Motor neuron (in vitro differentiated cells): Measurements from ENCODE around the gene HDAC9. TPM values are rescaled to one million over a fixed set of nuclear protein-coding genes. Genes with fewer than 3 reads are reported as not detected.

Experiments used
- ATAC-seq, 8 experiments: fragments of 200-7000 bp; cut with Tn5 transposase; replicated peaks in 6 of 8; 2 replicates each; pipeline ENCODE4 v1.8.0; 2021; ENCODE audit warnings: mild to moderate bottlenecking in 8 of 8, moderate library complexity in 8 of 8
- H3K27ac ChIP-seq, 2 donors: fragments of 250-450 bp; sonication (Bioruptor Pico); 2 replicates each; pipeline ENCODE4 v1.9.0; 2021; ENCODE audit warnings: antibody characterized with exemption in 2 of 2, mild to moderate bottlenecking in 2 of 2, moderate library complexity in 1 of 2
- H3K4me1 ChIP-seq, 2 donors: fragments of 250-450 bp; sonication (Bioruptor Pico); replicated peaks in 1 of 2; 2 replicates each; pipeline ENCODE4 v1.6.1; 2021; ENCODE audit warnings: antibody characterized with exemption in 2 of 2, mild to moderate bottlenecking in 2 of 2, moderate library complexity in 1 of 2
- H3K4me3 ChIP-seq, 5 donors: fragments of 250-450 bp; sonication (Bioruptor Pico); 2 replicates each; pipeline ENCODE4 v1.9.0; 2021; ENCODE audit warnings: antibody characterized with exemption in 5 of 5, mild to moderate bottlenecking in 5 of 5, moderate library complexity in 4 of 5
- WGBS, 10 experiments: fragments of 450-650 bp; shearing (Covaris generic); methylation state at CpG; one replicate each; pipeline ENCODE4 v1.0.0; 2022; 5-methylcytosine and 5-hydroxymethylcytosine counted together
- in situ Hi-C, 9 experiments: fragments of 400-800 bp; cut with MboI; loops; one replicate each; pipeline ENCODE4 v1.15.0; 2021; ENCODE audit warnings: low sequenced_read_pairs in 9 of 9, low pct_unique_long_range_greater_than_20kb in 2 of 9; ENCODE audit not compliant: unreplicated experiment in 9 of 9
- total RNA-seq, 8 experiments: library from RNA; unstranded; fragments of 300-600 nt; gene quantifications; 2 replicates each; pipeline versions ENCODE4 v1.2.3 to v1.2.4, GENCODE V29; 2022

Gene HDAC9
- total RNA-seq, 8 experiments from 2014 or later = 5.8 to 44.2 (median 22.7) TPM

DNA sequence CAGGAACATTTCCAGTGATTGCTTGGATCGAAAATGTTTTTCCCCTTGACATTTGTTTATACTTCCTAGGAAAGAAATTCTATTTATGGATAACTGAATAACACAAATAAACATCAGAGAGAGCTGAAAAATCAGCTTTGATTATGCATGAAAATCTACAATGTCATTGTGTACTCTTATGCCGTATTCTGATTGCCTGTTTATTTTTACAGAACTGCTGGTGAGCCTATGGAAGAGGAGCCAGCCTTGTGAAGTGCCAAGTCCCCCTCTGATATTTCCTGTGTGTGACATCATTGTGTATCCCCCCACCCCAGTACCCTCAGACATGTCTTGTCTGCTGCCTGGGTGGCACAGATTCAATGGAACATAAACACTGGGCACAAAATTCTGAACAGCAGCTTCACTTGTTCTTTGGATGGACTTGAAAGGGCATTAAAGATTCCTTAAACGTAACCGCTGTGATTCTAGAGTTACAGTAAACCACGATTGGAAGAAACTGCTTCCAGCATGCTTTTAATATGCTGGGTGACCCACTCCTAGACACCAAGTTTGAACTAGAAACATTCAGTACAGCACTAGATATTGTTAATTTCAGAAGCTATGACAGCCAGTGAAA lies 500.4 kb downstream of the HDAC9 start:
- Histone ChIP-seq H3K4me1 (no peaks in the 10 kb centered on the region), H3K4me3 (no peak overlapping the region)

DNA sequence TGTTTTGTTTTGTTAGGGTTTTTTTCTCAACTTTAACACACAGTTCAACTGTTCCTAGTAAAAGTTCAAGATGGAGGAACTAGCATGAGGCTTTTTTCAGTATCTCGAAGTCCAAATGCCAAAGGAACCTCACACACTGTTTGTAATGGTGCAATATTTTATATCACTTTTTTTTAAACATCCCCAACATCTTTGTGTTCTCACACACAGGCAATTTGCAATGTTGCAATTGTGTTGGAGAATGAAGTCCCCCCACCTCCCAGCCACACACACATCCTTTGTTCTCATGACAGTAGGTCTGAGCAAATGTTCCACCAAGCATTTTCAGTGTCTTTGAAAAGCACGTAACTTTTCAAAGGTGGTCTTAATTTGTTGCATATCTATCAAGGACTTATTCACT lies 501.0 kb downstream of the HDAC9 start:
- in situ Hi-C loops = no loop called here
- 0 to 100% (median 74%) methylated on average over 1 to 2 of the region's 2 CpGs for WGBS, 10 experiments
- no peak overlapping the region for H3K27ac ChIP-seq
- H3K4me3 ChIP-seq = no peak overlapping the region
- H3K4me1 ChIP-seq = no peaks in the 10 kb centered on the region
- no peak for ATAC-seq

More for the DNA sequence above, 500.4 kb downstream of the HDAC9 start:
- in situ Hi-C loops = no loop called here
- ATAC-seq = peak in 3 of 8 experiments; percentile 66 to 72 (median 67)
- no peak overlapping the region for H3K27ac ChIP-seq
- 0 to 100% (median 93%) methylated on average over 1 to 5 of the region's 5 CpGs for WGBS, 10 experiments

- WGBS, 10 experiments = 93 to 100% (median 100%) methylated on average over 1 of the region's 1 CpG; no CpG with 5 or more reads in 3 of the 10 experiments
Observed at GRCh38 chr7:18997477-18998150, 502.1 kb downstream of the HDAC9 start.

DNA sequence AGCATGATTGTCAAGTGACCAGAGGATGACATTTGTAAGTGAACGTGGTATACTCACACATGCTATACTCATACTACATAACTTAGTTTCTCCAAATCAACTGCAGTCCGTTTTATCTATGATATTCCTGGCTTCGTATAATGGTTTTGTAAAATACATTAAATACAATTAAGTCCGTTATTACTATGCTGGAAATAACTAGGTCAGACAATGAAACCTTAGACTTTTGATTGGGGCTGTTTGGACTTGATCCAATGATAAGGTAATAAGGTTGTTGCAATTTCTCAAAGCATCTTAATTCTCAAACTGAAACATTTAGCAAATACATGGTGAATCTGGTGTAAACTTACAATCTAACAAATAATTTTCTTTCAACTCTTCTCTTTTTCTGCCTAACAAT lies 504.9 kb downstream of the HDAC9 start:
- WGBS, 10 experiments = 60 to 100% (median 90%) methylated on average over 1 to 4 of the region's 4 CpGs; no CpG with 5 or more reads in 1 of the 10 experiments
- in situ Hi-C loops = no loop called here
- Histone ChIP-seq H3K4me3 (no peak overlapping the region), H3K27ac (no peak overlapping the region), H3K4me1 (no peaks in the 10 kb centered on the region)
- ATAC-seq = no peak

More at GRCh38 chr7:18997477-18998150, 502.1 kb downstream of the HDAC9 start:
- ATAC-seq = no peak
- in situ Hi-C loops = no loop called here
- H3K27ac ChIP-seq = no peak overlapping the region
- no peak overlapping the region for H3K4me3 ChIP-seq
- H3K4me1 ChIP-seq = no peaks in the 10 kb centered on the region

DNA sequence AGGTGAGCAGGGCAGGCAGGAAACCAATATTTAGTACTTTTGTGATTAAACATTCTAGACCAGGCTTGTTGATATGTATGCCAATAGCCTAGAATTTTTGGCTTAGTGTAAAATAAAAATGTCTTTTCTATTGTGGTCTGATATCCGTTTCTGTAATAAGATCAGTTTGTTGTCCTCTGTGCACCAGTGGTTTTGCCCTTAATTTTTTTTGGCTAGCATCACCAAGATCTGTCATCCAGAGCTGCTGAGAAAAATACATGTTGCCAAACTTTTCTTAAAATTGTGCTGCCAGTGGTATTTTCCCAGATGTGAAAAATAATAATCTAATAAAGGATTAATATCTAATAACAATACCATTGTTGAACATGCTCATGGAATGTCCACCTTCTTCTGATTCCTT lies 506.3 kb downstream of the HDAC9 start:
- ATAC-seq = no peak
- in situ Hi-C loops = no loop called here
- WGBS, 10 experiments = 0 to 100% (median 83%) methylated on average over 1 of the region's 1 CpG; no CpG with 5 or more reads in 3 of the 10 experiments

GRCh38 chr7:19009241-19009935 lies 513.8 kb downstream of the HDAC9 start:
- Histone ChIP-seq H3K4me3 (no peak overlapping the region), H3K4me1 (no peaks in the 10 kb centered on the region), H3K27ac (no peak overlapping the region)
- WGBS, 10 experiments = 10 to 100% (median 67%) methylated on average over 2 to 5 of the region's 5 CpGs; no CpG with 5 or more reads in 1 of the 10 experiments
- ATAC-seq = no peak
- in situ Hi-C loops = no loop called here

More for the DNA sequence above, 506.3 kb downstream of the HDAC9 start:
- Histone ChIP-seq H3K4me1 (no peaks in the 10 kb centered on the region), H3K27ac (no peak overlapping the region), H3K4me3 (no peak overlapping the region)

- in situ Hi-C loops = no loop called here
- H3K4me3 ChIP-seq = no peak overlapping the region
- no peaks in the 10 kb centered on the region for H3K4me1 ChIP-seq
- H3K27ac ChIP-seq = no peak overlapping the region
- peak in 1 of 8 experiments; percentile 80 for ATAC-seq
Observed at GRCh38 chr7:19009936-19010280, 514.4 kb downstream of the HDAC9 start.

DNA sequence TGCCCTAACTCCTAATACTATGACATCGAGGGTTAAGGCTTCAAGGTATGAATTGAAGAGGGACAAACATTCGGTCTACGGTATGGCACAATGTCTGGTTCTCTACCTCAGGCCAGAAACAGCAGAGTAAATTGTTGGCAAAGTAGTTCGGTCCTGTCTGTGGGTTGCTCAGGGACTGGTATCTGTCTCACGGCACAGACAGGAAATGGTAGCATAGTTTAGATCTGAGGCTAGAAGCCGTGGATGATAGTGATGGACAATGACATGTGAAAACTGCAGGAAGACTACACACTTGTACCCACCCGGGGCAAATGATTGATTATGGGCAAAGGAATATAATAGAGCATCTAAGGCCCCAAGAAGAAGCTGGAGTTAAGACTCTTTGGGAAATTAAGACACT lies 515.7 kb downstream of the HDAC9 start:
- in situ Hi-C loops = no loop called here
- no peak overlapping the region for H3K27ac ChIP-seq
- WGBS, 10 experiments = 62 to 100% (median 87%) methylated on average over 1 to 5 of the region's 7 CpGs
- H3K4me3 ChIP-seq = no peak overlapping the region
- ATAC-seq = no peak
- no peaks in the 10 kb centered on the region for H3K4me1 ChIP-seq

- Histone ChIP-seq H3K27ac (no peak overlapping the region), H3K4me3 (no peak overlapping the region), H3K4me1 (no peaks in the 10 kb centered on the region)
- WGBS, 10 experiments = 90 to 100% (median 94%) methylated on average over 2 to 3 of the region's 3 CpGs; no CpG with 5 or more reads in 1 of the 10 experiments
- in situ Hi-C loops = no loop called here
- ATAC-seq = no peak
Observed at GRCh38 chr7:19015098-19015497, 519.5 kb downstream of the HDAC9 start.

- in situ Hi-C loops = no loop called here
- Histone ChIP-seq H3K4me1 (no peaks in the 10 kb centered on the region), H3K27ac (no peak overlapping the region), H3K4me3 (no peak overlapping the region)
- peak in 1 of 8 experiments; percentile 47 for ATAC-seq
- 14 to 100% (median 88%) methylated on average over 1 of the region's 1 CpG; no CpG with 5 or more reads in 5 of the 10 experiments for WGBS, 10 experiments
Observed at GRCh38 chr7:19016140-19016539, 520.6 kb downstream of the HDAC9 start.

GRCh38 chr7:19017374-19017773 lies 521.8 kb downstream of the HDAC9 start:
- H3K27ac ChIP-seq = no peak overlapping the region
- 56 to 100% (median 93%) methylated on average over 1 of the region's 1 CpG for WGBS, 10 experiments
- no peaks in the 10 kb centered on the region for H3K4me1 ChIP-seq
- H3K4me3 ChIP-seq = no peak overlapping the region
- no peak for ATAC-seq
- in situ Hi-C loops = no loop called here

- 0 to 80% (median 63%) methylated on average over 1 to 2 of the region's 2 CpGs; no CpG with 5 or more reads in 3 of the 10 experiments for WGBS, 10 experiments
- Histone ChIP-seq H3K27ac (no peak overlapping the region), H3K4me3 (no peak overlapping the region), H3K4me1 (no peaks in the 10 kb centered on the region)
- peak in 2 of 8 experiments; percentile 79 to 91 for ATAC-seq
- in situ Hi-C loops = no loop called here
Observed at GRCh38 chr7:19020062-19020461, 524.5 kb downstream of the HDAC9 start.

DNA sequence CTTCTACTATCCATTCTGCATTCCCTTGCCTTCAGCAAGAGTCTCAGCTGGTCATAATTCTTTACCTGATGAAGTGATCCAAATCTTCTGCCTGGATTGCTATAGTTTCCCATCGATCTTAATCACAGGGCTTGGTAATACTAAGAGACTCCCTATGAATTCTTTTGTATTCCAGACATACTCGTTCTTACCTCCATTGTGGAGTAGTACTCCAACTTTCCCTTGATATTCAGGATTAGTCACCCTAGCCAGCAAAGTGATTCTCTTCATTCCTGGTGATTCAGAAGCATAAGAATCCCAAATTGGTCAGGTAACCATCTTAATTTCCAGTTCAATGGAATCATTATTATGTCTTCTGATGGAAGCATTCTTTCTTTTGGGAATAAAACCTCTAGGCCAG lies 525.2 kb downstream of the HDAC9 start:
- Histone ChIP-seq H3K27ac (no peak overlapping the region), H3K4me3 (no peak overlapping the region), H3K4me1 (no peaks in the 10 kb centered on the region)
- WGBS, 10 experiments = 32 to 86% (median 62%) methylated on average over 1 to 2 of the region's 2 CpGs; no CpG with 5 or more reads in 2 of the 10 experiments
- in situ Hi-C loops = no loop called here
- no peak for ATAC-seq
